NCI-H1092 treated with DMSO at 0.1 percent for 48 hours (cell line): ENCODE measurements around the gene B3GNT7.
"Not testable (repeated sequence)": the region's sequence is repeated elsewhere in the genome, so short reads cannot be mapped to it uniquely, and the experiment has no call there.

Source experiments
- DNase-seq: peaks from one replicate; lab custom pipeline; 2025; lab: John Stamatoyannopoulos, UW

B3GNT7 gene

GRCh38 chr2:231395188-231396057 is at the start of gene B3GNT7:
TSS of gene B3GNT7 (plus strand) at chr2:231395710. CDS start at chr2:231395804, 94 bp downstream.
- no peak for DNase-seq

GRCh38 chr2:231347081-231347480 is 48.4 kb upstream of the B3GNT7 start:
- DNase-seq: no peak

GRCh38 chr2:231347638-231348037 is 47.9 kb upstream of the B3GNT7 start:
- no peak for DNase-seq

- DNase-seq: no peak
Observed at GRCh38 chr2:231348173-231348572, 47.3 kb upstream of the B3GNT7 start.

- DNase-seq: no peak
Observed at GRCh38 chr2:231348704-231349373, 46.7 kb upstream of the B3GNT7 start.

GRCh38 chr2:231349374-231349735 is 46.2 kb upstream of the B3GNT7 start:
- DNase-seq: not testable (repeated sequence)

GRCh38 chr2:231351648-231352047 is 43.9 kb upstream of the B3GNT7 start:
- DNase-seq: no peak

- DNase-seq: no peak
Observed at GRCh38 chr2:231353469-231353868, 42.0 kb upstream of the B3GNT7 start.

- no peak for DNase-seq
Observed at GRCh38 chr2:231355508-231356465, 39.7 kb upstream of the B3GNT7 start.

- no peak for DNase-seq
Observed at GRCh38 chr2:231356466-231356844, 39.1 kb upstream of the B3GNT7 start.

- no peak for DNase-seq
Observed at GRCh38 chr2:231357048-231357447, 38.5 kb upstream of the B3GNT7 start.

GRCh38 chr2:231357931-231358330 is 37.6 kb upstream of the B3GNT7 start:
- no peak for DNase-seq

- DNase-seq: no peak
Observed at GRCh38 chr2:231359441-231359840, 36.1 kb upstream of the B3GNT7 start.

- no peak for DNase-seq
Observed at GRCh38 chr2:231359948-231360347, 35.6 kb upstream of the B3GNT7 start.

GRCh38 chr2:231360401-231360800 is 35.1 kb upstream of the B3GNT7 start:
- DNase-seq: no peak

GRCh38 chr2:231360881-231361371 is 34.6 kb upstream of the B3GNT7 start:
- DNase-seq: no peak

GRCh38 chr2:231361701-231362554 is 33.6 kb upstream of the B3GNT7 start:
- no peak for DNase-seq

GRCh38 chr2:231362555-231363184 is 32.8 kb upstream of the B3GNT7 start:
- no peak for DNase-seq

GRCh38 chr2:231364061-231364460 is 31.4 kb upstream of the B3GNT7 start:
- no peak for DNase-seq

GRCh38 chr2:231364961-231365810 is 30.3 kb upstream of the B3GNT7 start:
- DNase-seq: no peak
